Osteocyte (in vitro differentiated cells): ENCODE data around the gene APBA2. TPM values are rescaled to one million over a fixed set of nuclear protein-coding genes. Genes with fewer than 3 reads are reported as not detected.

Experiments used
- DNase-seq: peaks from one replicate; pipeline ENCODE4 v3.0.0; 2021; ENCODE audit warnings: mixed read lengths; ENCODE audit not compliant: unreplicated experiment; ENCODE audit errors: extremely low spot score
- H3K27ac Mint-ChIP-seq: one replicate; pipeline ENCODE4 v1.8.0; 2021; ENCODE audit warnings: mild to moderate bottlenecking, mixed read lengths; ENCODE audit not compliant: unreplicated experiment
- H3K27me3 Mint-ChIP-seq: one replicate; pipeline ENCODE4 v1.8.0; 2021; ENCODE audit warnings: mixed read lengths; ENCODE audit not compliant: unreplicated experiment
- H3K36me3 Mint-ChIP-seq: one replicate; pipeline ENCODE4 v1.8.0; 2021; ENCODE audit warnings: mixed read lengths; ENCODE audit not compliant: unreplicated experiment
- H3K4me1 Mint-ChIP-seq: one replicate; pipeline ENCODE4 v1.8.0; 2021; ENCODE audit warnings: mixed read lengths; ENCODE audit not compliant: unreplicated experiment
- H3K4me3 Mint-ChIP-seq: one replicate; pipeline ENCODE4 v1.8.0; 2021; ENCODE audit warnings: mild to moderate bottlenecking, moderate library complexity, mixed read lengths; ENCODE audit not compliant: unreplicated experiment
- H3K9me3 Mint-ChIP-seq: one replicate; pipeline ENCODE4 v1.8.0; 2021; ENCODE audit warnings: mixed read lengths; ENCODE audit not compliant: unreplicated experiment
- total RNA-seq: library from RNA; stranded (reverse); gene quantifications from 2 replicates; pipeline ENCODE4 v1.2.1, GENCODE V29; 2021
- TF ChIP-seq, protein P1 (sequence below): fragments of 200-600 bp; sonication (generic); IDR thresholded peaks from 2 replicates; pipeline ENCODE4 v1.5.0; 2021; ENCODE audit warnings: antibody characterized with exemption, mild to moderate bottlenecking, moderate library complexity

Gene APBA2
- total RNA-seq, 1 donor from 2014 or later, result 23.5 TPM

DNA sequence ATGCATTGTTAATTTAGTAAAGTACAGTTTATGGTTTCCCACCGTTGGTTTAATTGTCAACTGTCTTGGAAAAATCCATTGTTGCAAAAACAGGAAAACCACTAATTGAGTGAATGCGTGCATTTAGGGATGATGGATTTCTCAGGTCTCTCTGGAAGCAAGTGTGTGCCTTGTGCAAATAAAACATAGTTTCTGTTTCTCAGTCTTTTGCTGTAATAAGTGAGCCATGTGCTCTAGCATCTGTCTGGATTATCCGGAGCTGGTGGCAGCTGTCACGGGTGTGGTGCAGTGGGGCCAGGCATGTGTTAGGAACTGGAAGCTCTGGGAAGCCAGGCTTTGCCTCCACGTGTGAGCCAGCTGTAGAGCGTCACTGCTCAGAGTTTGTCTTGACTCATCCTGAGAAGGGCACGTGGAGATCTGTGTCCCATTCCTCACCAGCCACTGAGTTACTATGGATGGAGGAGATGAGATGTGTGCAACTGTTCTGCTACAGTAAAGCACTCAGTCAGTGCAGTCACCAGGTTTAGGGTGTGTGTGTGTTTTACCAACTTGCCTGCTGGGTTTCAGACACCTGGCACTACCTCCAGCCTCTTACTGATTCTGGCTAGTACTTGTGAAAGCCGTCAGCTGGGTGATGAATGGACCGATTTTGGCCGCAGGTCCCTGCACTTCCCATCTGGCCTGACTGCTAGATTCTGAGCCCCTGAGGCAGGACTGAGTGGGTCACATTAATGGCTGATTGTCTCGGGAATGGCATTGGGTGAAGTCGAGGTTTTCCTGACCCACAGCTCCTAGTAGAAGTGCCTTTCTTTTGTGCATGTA, 7.2 kb downstream of the APBA2 start:
- Mint-ChIP-seq H3K9me3 (no peaks in the 10 kb centered on the region), H3K4me3 (no peak overlapping the region), H3K27me3 (no peaks in the 10 kb centered on the region), H3K4me1 (peaks cover 26% of the 10 kb centered on the region), H3K36me3 (peaks cover 2% of the 10 kb centered on the region), H3K27ac (no peak overlapping the region)
- TF ChIP-seq, protein P1, sequence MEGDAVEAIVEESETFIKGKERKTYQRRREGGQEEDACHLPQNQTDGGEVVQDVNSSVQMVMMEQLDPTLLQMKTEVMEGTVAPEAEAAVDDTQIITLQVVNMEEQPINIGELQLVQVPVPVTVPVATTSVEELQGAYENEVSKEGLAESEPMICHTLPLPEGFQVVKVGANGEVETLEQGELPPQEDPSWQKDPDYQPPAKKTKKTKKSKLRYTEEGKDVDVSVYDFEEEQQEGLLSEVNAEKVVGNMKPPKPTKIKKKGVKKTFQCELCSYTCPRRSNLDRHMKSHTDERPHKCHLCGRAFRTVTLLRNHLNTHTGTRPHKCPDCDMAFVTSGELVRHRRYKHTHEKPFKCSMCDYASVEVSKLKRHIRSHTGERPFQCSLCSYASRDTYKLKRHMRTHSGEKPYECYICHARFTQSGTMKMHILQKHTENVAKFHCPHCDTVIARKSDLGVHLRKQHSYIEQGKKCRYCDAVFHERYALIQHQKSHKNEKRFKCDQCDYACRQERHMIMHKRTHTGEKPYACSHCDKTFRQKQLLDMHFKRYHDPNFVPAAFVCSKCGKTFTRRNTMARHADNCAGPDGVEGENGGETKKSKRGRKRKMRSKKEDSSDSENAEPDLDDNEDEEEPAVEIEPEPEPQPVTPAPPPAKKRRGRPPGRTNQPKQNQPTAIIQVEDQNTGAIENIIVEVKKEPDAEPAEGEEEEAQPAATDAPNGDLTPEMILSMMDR, result no peak
- DNase-seq, result no peak

DNA sequence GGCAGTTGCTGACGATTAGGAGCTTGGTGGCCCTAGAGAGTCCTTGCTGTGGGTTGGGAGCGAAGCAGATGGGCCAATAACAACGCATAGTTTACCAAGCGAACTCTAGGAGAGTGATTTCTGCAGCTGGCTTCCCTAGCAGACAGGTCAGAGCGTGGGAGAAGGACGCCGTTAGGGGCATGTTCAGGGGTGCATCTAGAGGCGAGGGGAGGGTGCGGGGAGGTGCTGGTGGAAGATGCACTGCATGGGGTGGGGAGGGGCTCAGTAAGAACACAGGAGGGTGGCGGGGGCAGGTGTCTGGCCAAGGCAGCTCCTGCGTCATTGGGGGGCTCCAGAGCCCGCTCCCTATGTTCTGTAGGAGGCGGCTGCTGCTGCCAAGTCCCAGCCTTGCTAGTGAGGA, 8.9 kb downstream of the APBA2 start:
- TF ChIP-seq, protein P1, result no peak
- Mint-ChIP-seq H3K27ac (no peak overlapping the region), H3K9me3 (no peaks in the 10 kb centered on the region), H3K4me1 (peaks cover 15% of the 10 kb centered on the region), H3K27me3 (no peaks in the 10 kb centered on the region), H3K36me3 (peaks cover 2% of the 10 kb centered on the region), H3K4me3 (no peak overlapping the region)
- DNase-seq, result no peak

DNA sequence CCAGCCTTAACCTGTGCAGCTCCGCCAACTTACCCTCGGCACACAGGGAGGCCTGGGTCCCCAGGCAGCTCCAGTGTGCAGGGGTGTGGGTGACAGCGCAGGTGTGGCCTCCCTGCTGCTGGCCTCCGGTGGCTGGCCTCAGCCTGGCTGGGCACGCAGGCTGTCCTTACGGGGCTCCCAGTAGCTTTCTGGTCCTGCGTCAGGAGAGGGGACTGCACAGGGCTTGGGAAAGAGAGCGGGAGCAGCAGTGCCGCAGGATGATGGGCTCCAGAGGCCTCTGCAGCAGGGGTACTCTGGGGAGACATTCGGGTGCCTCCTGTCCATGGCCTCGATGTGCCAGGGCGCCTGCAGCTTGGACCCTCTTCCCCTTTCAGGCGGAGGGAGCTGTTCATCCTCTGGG, 9.4 kb downstream of the APBA2 start:
- Mint-ChIP-seq H3K4me1 (peaks cover 17% of the 10 kb centered on the region), H3K9me3 (no peaks in the 10 kb centered on the region), H3K27me3 (no peaks in the 10 kb centered on the region), H3K4me3 (no peak overlapping the region), H3K36me3 (peaks cover 2% of the 10 kb centered on the region), H3K27ac (no peak overlapping the region)
- TF ChIP-seq, protein P1, result no peak
- DNase-seq, result no peak

DNA sequence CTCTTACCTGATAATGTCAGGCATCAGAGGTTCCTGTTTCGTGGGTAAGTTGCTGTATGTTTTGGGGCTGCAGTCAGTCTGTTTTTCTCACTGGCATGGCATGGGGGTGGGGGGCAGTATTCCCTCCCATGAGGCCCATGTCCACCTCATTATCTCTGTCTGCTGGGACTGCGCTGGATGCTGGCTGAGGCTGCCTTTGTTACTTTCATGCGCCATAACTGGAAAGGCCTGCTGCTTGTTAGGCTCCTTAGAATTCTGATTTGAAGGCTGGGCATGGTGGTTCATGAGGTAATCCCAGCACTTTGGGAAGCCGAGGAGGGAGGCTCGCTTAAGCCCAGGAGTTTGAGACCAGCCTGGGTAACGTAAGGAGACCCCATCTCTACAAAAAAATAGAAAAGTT, 9.8 kb downstream of the APBA2 start:
- H3K4me3 Mint-ChIP-seq, result no peak overlapping the region
- no peaks in the 10 kb centered on the region for H3K27me3 Mint-ChIP-seq
- peaks cover 17% of the 10 kb centered on the region for H3K4me1 Mint-ChIP-seq
- TF ChIP-seq, protein P1, result no peak
- DNase-seq, result no peak
- no peak overlapping the region for H3K27ac Mint-ChIP-seq
- no peaks in the 10 kb centered on the region for H3K9me3 Mint-ChIP-seq
- H3K36me3 Mint-ChIP-seq, result peaks cover 2% of the 10 kb centered on the region

DNA sequence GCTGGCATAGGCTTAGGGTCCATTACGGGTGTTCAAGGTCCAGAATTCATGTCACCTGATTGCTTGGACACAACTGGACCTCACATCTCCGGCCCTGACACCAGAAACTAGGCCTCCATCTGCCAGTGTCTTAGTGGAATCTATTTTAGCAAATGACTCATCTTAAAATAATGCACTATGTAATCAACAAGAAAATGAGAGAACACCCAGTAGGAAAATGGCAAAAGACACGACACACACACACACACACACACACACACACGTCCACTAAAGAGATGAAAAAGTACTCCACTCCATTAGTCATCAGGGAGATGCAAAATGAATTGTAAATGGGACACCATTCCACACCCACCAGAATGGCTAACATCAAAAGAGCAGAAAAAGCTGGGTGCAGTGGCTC, 11.2 kb downstream of the APBA2 start:
- TF ChIP-seq, protein P1, result no peak
- Mint-ChIP-seq H3K27ac (peak overlapping the region; percentile 87), H3K36me3 (peaks cover 2% of the 10 kb centered on the region), H3K9me3 (no peaks in the 10 kb centered on the region), H3K27me3 (no peaks in the 10 kb centered on the region), H3K4me1 (peaks cover 21% of the 10 kb centered on the region), H3K4me3 (no peak overlapping the region)
- no peak for DNase-seq
